GM12873 (cell line): Measurements from ENCODE around the gene LRRK2.

Source experiments
- TF ChIP-seq, protein P1 (sequence below): IDR thresholded peaks from 2 replicates; pipeline ENCODE4 v1.5.1; 2012; ENCODE audit warnings: low read depth, mild to moderate bottlenecking, moderate library complexity, low read length, control low read depth; ENCODE audit not compliant: insufficient read depth; ENCODE audit errors: missing control alignments

Gene LRRK2

DNA sequence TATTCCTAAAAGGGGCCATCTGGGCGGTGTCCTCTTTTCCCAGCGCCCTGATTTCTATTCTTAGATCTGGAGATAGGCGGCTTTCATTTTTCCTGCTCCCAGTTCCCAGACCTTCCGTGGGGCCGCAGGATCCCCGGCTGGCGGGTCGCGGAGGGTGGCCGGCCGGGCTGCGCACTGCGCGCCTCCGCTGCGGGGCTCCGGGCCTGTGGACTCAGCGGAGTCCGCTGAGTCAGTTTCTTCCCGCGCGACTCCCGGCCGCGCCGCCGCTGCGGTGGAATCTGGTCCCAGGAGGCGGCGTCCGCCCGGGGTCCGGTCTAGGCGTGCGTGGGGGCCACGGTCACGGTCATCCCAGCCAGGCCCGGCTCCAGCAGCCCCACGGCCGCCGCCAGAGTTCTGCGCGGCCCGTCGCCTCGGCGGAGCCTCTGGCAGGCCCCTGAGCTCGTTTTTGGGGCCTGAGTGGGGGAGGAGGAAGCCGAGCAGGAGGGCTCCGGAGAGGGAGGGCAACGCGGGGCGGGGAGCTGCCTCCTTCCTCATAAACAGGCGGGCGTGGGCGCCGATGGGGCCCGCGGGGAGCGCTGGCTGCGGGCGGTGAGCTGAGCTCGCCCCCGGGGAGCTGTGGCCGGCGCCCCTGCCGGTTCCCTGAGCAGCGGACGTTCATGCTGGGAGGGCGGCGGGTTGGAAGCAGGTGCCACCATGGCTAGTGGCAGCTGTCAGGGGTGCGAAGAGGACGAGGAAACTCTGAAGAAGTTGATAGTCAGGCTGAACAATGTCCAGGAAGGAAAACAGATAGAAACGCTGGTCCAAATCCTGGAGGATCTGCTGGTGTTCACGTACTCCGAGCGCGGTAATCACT lies at the start of gene LRRK2:
LRRK2 (plus strand) TSS at position 559 of the 853 bp plus-strand sequence; CDS start at position 694, 135 bp downstream.
- TF ChIP-seq, protein P1, sequence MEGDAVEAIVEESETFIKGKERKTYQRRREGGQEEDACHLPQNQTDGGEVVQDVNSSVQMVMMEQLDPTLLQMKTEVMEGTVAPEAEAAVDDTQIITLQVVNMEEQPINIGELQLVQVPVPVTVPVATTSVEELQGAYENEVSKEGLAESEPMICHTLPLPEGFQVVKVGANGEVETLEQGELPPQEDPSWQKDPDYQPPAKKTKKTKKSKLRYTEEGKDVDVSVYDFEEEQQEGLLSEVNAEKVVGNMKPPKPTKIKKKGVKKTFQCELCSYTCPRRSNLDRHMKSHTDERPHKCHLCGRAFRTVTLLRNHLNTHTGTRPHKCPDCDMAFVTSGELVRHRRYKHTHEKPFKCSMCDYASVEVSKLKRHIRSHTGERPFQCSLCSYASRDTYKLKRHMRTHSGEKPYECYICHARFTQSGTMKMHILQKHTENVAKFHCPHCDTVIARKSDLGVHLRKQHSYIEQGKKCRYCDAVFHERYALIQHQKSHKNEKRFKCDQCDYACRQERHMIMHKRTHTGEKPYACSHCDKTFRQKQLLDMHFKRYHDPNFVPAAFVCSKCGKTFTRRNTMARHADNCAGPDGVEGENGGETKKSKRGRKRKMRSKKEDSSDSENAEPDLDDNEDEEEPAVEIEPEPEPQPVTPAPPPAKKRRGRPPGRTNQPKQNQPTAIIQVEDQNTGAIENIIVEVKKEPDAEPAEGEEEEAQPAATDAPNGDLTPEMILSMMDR = no peak

DNA sequence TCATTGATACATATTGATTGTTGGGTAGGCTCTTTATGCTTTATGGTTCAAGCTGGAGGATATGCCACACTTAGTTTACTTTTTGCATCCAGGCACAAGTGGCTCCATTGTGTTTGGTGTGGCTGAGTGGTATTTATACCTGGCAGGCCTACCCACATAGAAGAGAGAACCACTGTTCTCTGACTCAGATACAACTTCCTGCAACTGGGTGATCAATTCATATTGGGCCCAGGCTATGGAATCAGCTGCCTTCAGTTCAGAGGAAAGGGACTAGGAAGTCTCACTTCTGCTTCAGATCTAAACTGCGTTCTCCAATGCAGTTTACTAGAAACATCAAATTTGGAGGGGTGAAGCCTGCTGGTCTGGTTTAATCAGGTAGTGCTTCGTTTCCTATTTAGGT lies 49.8 kb upstream of the LRRK2 start:
- TF ChIP-seq, protein P1 = no peak

DNA sequence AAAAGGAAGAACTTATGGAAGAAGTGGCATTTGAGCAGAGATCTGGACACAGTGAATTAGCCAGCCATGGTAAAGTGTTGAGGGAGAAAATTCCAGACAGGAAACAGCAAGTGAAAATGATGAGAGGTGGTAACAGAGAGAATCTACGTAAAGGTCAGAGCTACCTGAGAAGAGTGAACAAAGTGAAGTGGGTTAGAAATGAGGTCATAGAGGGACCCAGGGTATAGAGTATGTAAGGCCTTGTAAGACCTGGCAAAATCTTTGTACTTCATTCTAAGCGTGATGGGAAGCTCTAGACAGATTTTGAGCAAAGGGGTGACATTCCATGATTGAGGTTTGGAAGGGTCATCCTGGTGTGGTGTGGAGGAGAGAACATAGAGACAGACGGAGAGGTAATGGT lies 49.3 kb upstream of the LRRK2 start:
- TF ChIP-seq, protein P1 = no peak

DNA sequence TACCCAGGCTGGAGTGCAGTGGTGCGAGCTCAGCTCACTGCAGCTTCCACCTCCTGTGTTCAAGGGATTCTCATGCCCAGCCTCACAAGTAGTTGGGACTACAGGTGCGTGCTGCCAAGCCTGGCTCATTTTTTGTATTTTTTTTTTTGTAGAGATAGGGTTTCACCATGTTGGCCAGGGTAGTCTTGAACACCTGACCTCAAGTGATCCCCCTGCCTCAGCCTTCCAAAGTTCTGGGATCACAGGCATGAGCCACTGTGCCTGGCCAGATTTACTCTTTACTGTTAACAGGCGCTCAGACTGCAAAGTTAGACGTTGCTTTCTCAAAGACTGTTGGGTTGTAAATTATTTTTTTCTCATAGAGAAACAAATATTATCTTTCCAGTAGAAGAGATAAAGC lies 46.1 kb upstream of the LRRK2 start:
- TF ChIP-seq, protein P1 = no peak

DNA sequence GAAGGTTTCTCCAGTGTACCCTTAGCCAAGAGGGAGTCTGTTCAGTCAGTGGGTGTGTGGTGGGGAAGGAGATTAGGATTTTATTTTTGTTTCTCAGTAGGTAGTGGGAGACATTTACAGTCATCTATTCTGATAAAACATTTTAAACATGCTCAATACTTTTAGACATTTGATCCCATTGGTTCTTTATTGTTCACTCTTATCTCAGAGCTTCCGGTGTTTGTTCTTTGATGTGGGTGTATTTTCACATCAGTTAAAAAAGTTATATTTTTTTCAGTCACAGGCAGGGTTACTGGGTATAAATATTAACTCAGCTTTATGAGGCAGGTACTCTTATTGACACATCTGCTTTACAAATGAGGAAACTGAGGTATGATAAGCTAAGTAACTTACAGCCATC lies 43.3 kb upstream of the LRRK2 start:
- TF ChIP-seq, protein P1 = no peak

DNA sequence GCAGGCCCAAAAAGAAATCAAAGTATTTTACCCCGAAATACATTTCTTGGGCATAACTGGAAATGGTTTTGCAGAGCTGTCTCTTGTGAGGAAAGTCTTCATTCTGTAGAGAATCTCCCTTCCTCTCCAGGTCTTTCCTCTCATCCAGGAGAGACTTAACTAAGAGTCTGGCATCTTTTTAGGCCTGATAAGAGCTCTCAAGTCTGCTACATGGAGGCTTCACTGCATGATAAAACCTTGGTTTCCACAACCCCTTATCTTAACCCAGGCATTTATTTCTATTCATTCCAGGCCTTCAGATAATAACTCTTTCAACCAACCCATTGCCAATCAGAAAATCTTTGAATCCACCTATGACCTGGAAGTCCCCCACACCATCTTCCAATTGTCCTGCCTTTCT lies 41.1 kb upstream of the LRRK2 start:
- TF ChIP-seq, protein P1 = no peak

DNA sequence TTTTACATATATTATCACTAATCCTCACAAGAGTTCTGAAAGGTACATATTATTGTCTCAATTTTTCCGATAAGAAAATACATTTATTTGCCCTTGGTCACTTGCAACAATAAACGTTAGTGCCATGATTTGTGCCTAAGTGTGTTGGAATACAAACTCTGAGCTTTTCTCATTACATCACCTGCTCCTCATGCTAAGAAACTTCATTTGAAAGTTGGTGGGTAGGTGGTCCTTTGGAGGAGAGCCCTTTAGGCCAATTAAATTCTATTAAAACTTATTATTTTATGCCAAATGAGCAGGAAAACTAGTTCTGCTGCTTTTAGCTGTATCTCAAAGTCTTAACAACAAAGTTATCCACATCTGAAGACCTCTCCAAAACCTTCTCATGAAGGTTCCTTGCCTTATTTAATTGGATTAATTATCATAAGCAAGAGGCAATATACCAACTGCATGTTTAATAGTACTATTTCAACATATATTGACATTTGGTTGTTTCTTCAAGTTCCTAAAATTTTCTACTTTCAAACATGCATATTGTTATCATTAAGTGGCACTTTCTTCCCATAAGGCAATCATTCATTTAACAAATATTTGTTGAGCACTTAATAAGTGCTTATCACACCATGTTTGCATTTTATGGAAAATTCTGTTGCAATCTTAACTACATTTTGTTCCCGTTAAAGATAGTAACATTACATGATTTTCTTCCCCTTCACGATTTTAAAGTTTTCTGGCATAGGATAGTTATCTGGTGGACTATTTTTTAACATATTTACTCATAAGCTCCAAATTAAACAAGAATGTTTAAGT lies 40.1 kb upstream of the LRRK2 start:
- TF ChIP-seq, protein P1 = no peak
